NCI-H2081 (cell line): ENCODE measurements around the gene SMARCA2.

Source experiments
- DNase-seq, 2 experiments: peaks; one replicate each; lab custom pipeline; 2025; lab: John Stamatoyannopoulos, UW

Gene SMARCA2

DNA sequence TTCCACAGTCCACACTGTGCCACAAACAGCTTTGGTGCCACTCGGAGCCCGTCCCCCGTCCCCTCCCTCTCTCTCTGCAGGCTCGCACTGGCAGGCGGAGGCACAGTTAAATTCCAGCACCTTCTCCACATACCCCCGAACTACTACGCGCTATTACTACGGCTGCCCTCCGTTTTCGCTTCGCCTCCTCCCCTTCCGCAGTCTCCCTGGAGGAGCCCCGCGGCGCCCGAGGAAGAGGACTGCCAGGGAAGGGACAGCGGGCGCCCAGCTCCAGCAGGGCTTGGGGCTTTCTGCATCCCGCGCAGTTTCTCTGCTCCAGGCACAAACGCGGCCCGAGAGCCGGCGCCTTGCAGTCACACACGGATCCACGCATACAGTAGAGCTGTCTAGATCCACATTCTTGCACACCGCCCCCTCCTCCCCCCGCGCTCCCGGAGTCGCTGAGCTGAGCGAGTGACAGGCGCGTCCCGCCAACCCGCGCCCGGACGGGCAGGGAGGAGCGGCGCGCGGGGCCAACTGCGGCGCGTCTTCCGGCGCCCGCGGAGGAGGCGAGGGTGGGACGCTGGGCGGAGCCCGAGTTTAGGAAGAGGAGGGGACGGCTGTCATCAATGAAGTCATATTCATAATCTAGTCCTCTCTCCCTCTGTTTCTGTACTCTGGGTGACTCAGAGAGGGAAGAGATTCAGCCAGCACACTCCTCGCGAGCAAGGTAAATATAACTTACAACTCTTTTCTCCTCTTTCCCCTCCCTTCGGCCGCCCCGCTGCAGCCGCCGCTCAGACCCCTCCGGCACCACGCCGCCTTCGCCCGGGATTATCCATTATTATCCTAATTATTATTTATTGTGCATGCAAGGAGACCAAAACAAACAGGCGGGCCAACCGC, at the start of gene SMARCA2:
Gene SMARCA2, plus strand, starts transcription at position 652 of the 885 bp plus-strand sequence. CDS start 13,676 bp downstream, outside the sequence.
- DNase-seq, result peak; percentile 92 to 95

DNA sequence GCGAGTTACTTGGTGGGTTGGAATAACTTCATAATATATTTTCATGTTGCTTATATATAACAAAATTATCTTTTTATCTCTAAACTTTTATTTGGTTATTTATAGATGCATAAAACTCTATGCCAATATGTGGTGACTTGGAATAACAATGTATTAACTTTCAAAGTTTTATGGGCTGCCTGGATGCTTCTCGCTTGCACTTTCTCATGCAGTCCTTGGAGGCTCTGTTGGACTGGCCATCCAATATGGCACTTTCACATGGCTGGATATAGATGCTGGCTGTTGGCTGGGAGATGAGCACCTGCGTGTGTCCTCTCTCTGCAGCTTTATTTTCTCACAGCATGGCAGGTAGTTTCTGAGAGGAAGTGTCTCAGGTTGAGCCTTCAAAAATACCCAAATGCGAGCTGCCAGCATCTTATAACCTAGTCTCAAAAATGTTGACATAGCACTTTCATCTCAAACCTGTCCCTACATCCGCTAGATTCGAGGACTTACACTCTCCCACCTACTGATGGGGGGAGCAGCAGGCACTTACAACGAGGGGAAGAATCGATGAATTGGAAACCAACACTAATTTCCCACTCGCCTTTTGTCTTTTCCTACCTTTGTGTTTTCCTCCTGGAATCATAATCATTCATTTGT, 48.3 kb upstream of the SMARCA2 start:
- DNase-seq, result no peak

DNA sequence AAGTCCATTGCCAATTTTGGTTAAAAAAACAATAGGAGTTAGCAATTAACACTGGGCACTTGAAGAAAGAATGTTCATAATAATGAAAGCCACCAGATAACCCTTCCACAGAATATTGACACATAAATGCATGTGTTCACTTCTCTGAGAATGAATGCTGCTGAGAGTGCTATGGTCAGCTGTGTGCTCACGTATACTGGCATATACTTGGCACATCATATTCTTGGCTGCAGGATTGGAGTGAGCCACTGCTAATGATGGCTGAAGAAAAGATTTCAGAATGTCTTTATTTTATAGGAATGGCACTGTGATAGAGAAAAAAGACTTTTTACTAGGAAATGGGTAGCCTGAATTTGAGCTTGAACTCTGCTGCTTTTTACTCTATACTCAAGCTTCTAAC, 46.0 kb upstream of the SMARCA2 start:
- DNase-seq, result no peak

DNA sequence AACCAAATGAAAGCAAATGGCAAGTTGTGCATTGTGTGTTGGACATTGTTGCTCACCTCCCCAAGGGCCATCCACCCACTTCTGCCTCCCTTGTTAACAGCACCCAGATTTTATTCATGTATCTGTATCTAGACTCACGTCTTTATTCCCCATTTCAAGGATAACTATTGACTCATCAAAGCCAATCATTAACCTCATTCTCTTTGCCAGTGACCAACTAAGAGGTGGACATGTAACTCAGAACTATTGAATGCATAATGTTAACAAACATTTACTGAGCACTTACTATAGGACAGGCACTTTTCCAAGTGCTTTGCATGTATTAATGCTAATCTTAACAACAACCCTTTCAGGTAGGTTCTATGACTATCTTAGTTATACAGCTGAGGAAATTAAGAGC, 45.2 kb upstream of the SMARCA2 start:
- DNase-seq, result no peak

DNA sequence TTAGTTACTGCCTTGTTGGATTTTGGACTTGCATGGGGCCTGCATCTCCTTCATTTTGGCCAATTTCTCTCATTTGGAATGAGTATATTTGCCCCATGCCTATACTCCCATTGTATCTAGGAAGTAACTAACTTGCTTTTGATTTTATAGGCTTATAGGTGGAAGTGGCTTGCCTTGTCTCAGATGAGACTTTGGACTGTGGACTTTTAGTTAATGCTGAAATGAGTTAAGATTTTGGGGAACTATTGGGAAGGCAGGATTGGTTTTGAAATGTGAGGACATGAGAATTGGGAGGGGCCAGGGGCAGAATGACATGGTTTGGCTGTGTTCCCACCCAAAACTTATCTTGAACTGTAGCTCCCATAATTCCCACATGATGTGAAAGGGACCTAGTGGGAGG, 42.5 kb upstream of the SMARCA2 start:
- no peak for DNase-seq

DNA sequence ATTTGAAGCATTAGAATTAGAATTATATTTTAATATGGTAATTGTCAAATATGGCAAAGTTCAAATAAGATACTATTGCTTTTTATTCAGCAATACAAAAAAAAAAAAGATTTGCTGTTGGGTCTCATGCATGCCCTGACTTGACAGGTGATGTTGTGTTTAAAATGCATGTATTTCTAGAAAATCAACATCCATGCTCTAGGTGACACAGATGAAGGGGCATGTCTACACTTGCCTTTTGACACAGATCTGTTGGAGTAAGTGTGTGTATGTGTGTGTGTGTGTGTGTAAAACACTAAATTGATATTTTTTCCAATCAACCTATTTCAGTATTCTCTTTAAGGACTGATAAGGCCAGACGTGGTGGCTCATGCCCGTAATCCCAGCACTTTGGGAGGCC, 38.1 kb upstream of the SMARCA2 start:
- DNase-seq, result no peak

DNA sequence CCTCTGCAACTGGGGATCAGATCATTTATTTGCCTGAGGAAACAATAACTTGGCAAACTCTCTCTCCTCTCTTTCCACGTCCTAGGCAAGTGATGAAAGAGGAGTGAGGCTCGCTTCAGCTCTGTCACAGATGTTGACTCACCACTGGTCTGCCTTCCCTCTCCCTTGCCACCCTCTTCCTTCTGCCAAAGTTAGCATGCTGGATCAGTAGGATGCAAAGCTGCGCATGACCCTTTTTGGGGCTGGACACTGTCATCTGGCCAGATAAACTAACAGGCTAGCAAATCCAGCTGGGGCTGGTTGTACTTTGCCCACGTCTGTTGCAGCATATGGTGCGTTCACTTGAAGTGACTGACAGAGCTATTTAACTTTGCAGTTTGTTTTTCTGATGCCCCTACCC, 36.2 kb upstream of the SMARCA2 start:
- no peak for DNase-seq

DNA sequence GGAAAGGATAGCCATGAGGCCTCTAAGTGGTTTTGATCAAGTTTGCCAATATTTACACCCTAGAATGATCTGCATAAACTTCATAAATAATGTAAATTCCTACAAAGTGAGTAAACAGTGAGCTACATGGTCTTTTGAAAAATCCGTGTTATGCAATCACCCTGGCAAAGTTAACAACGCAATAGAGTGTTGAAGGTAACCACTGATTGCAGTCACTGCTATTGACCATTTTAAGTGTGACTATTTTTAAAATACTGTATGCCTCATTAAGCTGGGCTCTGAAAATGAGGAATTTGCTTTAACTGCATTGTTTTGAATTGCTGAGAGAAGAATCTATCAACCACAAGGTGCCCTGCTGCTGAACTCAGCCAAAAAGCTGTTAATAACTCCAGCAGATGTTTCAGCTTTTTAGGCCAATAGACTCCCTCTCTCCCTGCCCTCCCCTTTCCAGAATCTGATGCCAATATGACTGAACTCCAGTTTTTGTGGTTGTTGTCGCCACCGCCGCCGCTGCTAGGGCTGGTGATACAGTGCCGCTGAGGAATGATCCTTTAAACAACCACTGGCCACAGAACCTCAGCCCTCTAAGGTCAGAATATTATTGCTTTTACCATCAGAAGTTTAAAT, 35.3 kb upstream of the SMARCA2 start:
- DNase-seq, result peak in 1 of 2 experiments; percentile 17

DNA sequence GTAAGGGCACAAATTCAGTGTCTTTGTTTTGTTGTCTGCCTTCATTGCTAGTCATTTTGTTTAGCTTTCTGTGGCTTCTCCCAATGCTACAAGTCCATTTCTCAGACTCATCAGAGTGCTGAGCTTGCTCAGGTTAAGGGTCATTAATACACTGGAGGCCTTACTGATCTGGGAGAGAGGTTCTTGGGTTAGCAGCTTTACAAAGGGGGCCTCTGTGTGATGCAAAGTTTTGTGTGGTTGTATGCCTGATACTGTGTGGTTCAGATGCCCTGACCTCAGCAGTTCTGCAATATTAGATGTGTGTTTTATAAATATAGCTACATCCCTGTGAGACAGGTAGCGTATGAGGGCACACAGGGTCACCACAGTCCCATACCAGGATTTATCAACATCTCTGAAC, 34.8 kb upstream of the SMARCA2 start:
- no peak for DNase-seq

DNA sequence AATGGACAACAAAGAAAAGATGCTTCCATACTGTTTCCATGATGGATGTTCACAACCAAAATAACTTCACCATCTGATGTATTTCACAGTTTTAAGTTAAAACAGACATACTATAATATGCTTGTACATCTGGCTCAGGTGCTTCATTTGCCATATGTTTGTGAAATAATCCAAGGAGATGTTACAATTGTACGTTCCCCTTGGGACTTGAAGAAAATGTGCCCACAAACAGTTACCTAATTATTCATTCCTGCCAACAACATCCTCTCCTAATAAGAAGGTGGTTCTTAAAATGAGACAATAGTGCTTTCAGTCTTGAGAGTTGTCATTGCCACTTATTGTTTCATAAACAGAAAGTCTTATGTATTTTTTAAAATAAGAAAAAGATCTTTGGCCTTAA, 33.1 kb upstream of the SMARCA2 start:
- DNase-seq, result no peak

DNA sequence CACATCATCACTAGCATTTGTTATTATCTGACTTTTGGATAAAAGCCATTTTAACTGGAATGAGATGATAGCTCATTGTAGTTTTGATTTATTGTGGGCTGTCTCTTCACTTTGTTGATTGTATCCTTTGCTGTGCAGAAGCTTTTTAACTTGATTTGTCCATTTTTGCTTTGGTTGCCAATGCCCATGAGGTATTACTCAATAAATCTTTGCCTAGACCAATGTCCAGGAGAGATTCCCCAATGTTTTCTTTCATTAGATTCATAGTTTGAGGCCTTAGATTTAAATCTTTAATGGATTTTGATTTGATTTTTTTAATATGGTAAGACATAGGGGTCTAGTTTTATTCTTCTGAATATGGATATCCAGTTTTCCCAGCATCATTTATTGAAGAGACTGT, 28.8 kb upstream of the SMARCA2 start:
- DNase-seq, result no peak

DNA sequence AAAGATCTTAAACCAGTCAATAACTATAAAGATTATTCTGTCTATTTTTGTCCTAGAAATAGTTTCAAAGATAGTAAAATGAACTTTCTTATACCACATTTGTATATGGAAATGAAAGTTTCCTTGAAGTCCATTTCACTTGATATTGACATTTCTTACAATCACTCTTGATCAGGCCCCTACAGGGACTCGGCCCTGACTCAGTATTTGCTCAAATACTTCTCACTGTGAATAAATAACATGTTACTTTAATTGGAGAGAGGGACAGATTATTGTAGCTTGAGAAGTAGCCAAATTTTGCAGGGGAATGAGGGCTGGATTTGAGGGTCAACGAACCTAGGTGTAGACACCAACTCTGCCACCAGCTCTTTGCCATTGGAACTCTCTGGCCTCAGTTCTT, 25.6 kb upstream of the SMARCA2 start:
- no peak for DNase-seq

DNA sequence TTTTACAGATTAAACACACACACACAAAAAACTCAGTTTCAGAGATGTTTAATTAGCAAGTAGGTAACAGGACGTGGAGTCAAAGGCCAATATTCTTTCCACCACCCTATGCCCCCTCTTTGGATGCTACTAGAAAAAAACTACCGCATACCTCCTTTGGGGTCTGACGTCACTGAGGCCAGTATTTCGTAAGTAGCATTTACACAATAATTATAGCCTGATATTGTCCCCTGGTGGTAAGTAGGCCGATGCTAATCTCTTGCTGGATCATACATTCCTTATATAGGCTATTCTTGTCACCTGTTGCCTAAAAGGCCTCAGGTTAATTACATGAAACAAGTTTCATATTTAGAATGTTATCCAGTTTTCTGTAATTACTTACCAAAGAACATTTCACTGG, 21.0 kb upstream of the SMARCA2 start:
- DNase-seq, result no peak

DNA sequence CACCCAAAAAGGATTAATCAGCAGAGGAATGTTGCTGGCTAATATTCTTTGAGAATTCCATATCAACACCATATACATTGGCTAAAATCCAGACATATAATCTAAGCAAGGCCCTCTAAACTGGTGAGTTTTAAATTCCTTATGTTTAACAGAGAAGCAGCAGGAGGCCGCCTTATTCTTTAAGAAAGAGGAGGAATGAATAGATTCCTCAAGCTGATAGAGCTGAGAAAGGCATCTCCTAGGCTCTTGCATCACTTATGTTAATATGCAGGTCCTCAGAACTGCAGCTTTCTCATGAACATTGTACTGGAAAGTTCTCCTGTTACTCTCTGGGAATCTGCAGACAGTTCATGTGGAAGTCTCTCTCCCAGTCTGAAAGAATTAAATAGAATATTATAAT, 20.1 kb upstream of the SMARCA2 start:
- no peak for DNase-seq

DNA sequence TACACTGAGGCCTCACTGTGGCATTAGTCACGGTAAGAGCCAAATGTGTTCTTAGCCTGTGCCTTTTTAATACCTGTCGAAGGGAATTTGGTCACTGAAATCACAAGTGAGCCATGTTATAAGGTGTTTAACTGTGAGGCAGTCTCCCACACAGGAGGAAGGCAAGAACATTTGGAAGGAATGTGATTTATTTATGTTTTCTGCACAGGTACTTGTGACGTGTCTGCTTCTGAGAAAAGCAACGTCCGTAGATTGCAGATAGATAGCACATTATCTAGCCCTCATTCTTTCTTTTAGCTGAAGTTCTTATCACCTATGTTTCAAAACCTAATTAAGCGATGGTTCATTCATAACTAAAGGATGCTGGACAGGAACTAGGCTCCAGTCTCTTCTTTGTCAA, 19.0 kb upstream of the SMARCA2 start:
- no peak for DNase-seq

DNA sequence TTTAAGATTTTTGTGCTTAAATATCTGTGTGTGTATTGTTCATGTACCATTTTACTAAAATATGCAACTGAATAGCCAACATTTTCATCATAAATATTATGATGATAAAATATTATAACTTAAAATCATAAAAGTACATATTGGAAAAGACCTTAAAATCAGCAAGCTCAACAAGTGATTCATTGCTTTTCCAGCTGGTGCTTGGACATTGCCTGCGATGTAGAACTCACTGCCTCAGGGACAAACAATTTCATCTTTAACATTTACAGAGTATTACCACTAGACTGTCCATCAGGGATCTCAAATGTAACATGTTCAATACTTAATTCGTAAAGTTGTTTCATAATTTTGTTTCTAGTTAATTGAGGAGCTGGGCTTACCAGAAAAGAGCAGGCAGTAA, 17.5 kb upstream of the SMARCA2 start:
- DNase-seq, result no peak

DNA sequence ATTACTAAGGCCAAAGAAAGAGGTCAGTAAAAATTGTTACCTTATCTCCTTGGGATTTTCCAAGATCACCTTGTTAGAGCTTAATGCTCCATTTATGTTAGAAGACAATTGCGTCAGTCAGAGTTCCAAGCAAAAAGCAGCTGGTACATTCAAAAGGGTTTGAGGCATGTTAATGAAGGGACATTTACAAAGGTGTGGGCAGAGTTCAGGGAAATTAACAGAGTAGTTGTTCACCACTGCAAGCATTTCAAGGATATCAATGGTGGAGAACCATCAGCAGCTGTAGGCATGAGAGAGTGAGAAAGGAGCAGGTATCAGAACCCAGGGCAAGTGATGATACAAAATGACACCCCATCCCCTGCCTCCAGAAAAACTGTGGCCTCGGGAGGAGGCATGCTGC, 17.0 kb upstream of the SMARCA2 start:
- DNase-seq, result no peak

DNA sequence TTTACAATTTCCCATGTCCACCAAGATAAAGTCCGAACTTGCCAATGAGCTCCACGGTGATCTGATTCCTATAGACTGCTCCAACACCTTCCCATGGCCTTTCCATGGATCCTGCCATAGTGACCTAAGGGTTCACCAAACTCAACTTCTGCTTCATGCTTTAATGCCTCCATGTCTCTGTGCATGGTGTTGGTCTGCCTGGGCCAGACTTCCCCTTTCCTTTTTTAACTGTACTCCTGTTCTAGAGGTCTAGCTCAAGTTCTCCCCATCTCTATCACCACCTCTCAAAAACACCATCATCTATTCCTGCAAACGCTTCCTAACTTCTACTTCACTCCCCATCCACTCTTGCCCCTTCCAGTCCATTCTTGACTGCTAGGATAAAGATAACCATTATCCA, 14.8 kb upstream of the SMARCA2 start:
- no peak for DNase-seq

DNA sequence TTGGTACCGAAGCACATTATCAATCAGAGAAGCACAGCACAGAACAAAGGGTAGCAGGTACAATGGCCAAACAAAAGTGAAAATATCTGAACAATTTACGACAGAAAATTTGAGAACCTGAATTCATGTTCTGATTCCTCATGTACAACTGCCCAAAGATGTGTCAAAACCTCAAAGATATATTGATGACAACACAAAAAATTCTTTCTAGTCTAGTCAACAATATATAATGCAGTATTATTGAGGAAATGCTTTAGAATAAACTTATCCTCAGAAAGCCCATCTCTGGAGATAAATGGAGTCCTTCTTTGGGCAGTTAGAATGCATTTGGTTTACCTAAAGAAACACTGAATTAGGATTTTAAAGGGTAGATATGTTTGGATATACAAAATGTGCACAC, 6.8 kb upstream of the SMARCA2 start:
- DNase-seq, result no peak

DNA sequence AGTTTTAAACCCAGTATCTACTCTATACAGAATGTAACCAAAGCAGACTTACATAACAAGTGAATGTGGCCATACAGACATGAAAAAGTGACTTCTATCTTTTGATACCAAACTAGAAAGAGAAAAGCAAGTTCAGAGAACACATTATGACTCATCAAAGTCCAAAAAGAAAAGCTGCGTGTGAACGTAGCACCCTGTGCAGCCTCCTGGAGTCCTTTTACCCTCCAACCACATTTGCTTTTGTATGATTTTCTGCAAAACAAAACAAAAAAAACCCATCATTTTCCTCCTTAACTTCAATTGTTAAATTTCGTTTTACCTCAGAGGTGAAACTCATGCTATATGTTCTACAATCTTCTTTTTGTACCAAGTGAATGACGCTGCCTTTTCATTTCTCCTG, 2.8 kb upstream of the SMARCA2 start:
- no peak for DNase-seq

DNA sequence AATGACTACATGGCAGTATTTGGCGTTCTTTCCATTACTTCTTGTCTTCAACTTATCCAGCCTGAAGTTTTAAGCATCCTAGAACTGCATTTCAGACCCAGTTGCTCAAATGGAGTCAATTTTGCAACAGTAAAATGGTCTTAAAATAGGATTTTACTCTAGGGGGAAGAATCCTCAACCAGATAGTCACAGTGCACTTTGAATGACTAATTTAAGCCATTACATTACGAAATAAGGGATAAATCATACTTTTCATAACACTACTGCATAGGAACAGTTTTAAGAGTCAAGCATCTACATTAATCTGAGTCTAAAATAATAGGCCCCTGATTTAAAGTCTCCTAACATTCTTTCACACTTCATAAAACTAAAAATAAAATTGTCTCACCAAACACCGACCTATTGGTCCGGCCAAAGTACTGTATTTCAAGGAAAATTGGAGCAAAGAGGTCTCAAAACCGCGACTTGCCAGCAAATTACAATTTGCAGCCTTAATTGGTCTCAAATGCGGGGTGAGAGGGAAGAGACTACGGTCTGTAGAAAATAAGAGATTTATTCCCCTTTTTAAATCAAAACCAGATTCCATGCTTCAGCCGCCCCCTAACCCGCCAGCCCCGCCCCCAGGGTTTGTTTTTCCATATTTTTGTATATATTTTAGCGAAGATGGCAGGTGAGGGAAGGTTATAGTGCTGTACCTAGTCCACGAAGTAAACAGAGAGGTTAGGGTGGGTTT, 1.2 kb upstream of the SMARCA2 start:
- DNase-seq, result no peak
